HUES48 (cell line): ENCODE results near the gene NEURL3.
"Not testable (repeated sequence)": the region's sequence is repeated elsewhere in the genome, so short reads cannot be mapped to it uniquely, and the experiment has no call there.

Source experiments
- H3K27ac ChIP-seq: one replicate; pipeline ENCODE4 v1.7.0; 2013; ENCODE audit warnings: low read depth, low read length, inconsistent platforms
- H3K27me3 ChIP-seq: 2 replicates; pipeline ENCODE4 v1.6.1; 2013; ENCODE audit warnings: mild to moderate bottlenecking, low read length; ENCODE audit not compliant: control insufficient read depth, insufficient read depth
- H3K36me3 ChIP-seq: 2 replicates; pipeline ENCODE4 v1.6.1; 2013; ENCODE audit warnings: low read length; ENCODE audit not compliant: control insufficient read depth, insufficient read depth
- H3K4me1 ChIP-seq: 2 replicates; pipeline ENCODE4 v1.6.1; 2013; ENCODE audit warnings: mild to moderate bottlenecking, low read length; ENCODE audit not compliant: control insufficient read depth, insufficient read depth
- H3K4me3 ChIP-seq: 2 replicates; pipeline ENCODE4 v1.5.1; 2013; ENCODE audit warnings: mild to moderate bottlenecking, low read depth, low read length
- H3K9ac ChIP-seq: 2 replicates; pipeline ENCODE4 v1.6.1; 2013; ENCODE audit warnings: mild to moderate bottlenecking, low read depth, low read length, moderate library complexity
- H3K9me3 ChIP-seq: 2 replicates; pipeline ENCODE4 v1.6.1; 2013; ENCODE audit warnings: low read length; ENCODE audit not compliant: control insufficient read depth, insufficient read depth

NEURL3 gene

GRCh38 chr2:96470109-96470508 is 35.0 kb downstream of the NEURL3 start:
- Histone ChIP-seq H3K9me3 (no peaks in the 10 kb centered on the region), H3K27me3 (no peaks in the 10 kb centered on the region), H3K9ac (no peak overlapping the region), H3K36me3 (no peaks in the 10 kb centered on the region), H3K27ac (no peak overlapping the region), H3K4me1 (no peaks in the 10 kb centered on the region), H3K4me3 (no peak overlapping the region)

GRCh38 chr2:96468904-96469303 is 36.3 kb downstream of the NEURL3 start:
- Histone ChIP-seq H3K4me3 (no peak overlapping the region), H3K27ac (no peak overlapping the region), H3K9ac (no peak overlapping the region), H3K9me3 (no peaks in the 10 kb centered on the region), H3K36me3 (no peaks in the 10 kb centered on the region), H3K27me3 (no peaks in the 10 kb centered on the region), H3K4me1 (no peaks in the 10 kb centered on the region)

GRCh38 chr2:96464651-96465050 is 40.5 kb downstream of the NEURL3 start:
- Histone ChIP-seq H3K27me3 (no peaks in the 10 kb centered on the region), H3K9me3 (peaks cover under 1% of the 10 kb centered on the region; the same call in 1 of the 2 replicates), H3K36me3 (no peaks in the 10 kb centered on the region), H3K27ac (no peak overlapping the region), H3K4me1 (no peaks in the 10 kb centered on the region), H3K4me3 (no peak overlapping the region), H3K9ac (no peak overlapping the region)

GRCh38 chr2:96464061-96464460 is 41.1 kb downstream of the NEURL3 start:
- no peak overlapping the region for H3K27ac ChIP-seq
- H3K9me3 ChIP-seq, result peaks cover 4% of the 10 kb centered on the region; the same call in 1 of the 2 replicates
- no peaks in the 10 kb centered on the region for H3K4me1 ChIP-seq
- no peaks in the 10 kb centered on the region for H3K36me3 ChIP-seq
- H3K4me3 ChIP-seq, result no peak overlapping the region
- H3K27me3 ChIP-seq, result no peaks in the 10 kb centered on the region
- H3K9ac ChIP-seq, result no peak overlapping the region

- Histone ChIP-seq H3K27me3 (no peaks in the 10 kb centered on the region), H3K4me1 (no peaks in the 10 kb centered on the region), H3K27ac (no peak overlapping the region), H3K4me3 (no peak overlapping the region), H3K36me3 (no peaks in the 10 kb centered on the region), H3K9ac (no peak overlapping the region), H3K9me3 (peaks cover 4% of the 10 kb centered on the region; the same call in 1 of the 2 replicates)
These were observed 42.0 kb downstream of the NEURL3 start for GRCh38 chr2:96463119-96463518.

- H3K4me1 ChIP-seq, H3K36me3 ChIP-seq, H3K27me3 ChIP-seq, H3K4me3 ChIP-seq, H3K9me3 ChIP-seq, H3K27ac ChIP-seq, H3K9ac ChIP-seq: not testable (repeated sequence)
These were observed 43.5 kb downstream of the NEURL3 start for GRCh38 chr2:96461616-96462015.

- no peak overlapping the region for H3K9ac ChIP-seq
- no peak overlapping the region for H3K27ac ChIP-seq
- no peak overlapping the region for H3K4me3 ChIP-seq
- no peaks in the 10 kb centered on the region for H3K27me3 ChIP-seq
- H3K36me3 ChIP-seq, result no peaks in the 10 kb centered on the region
- H3K9me3 ChIP-seq, result no peaks in the 10 kb centered on the region
- H3K4me1 ChIP-seq, result no peaks in the 10 kb centered on the region
These were observed 53.1 kb downstream of the NEURL3 start for GRCh38 chr2:96452053-96452452.

- H3K9ac ChIP-seq, result no peak overlapping the region
- H3K27me3 ChIP-seq, result no peaks in the 10 kb centered on the region
- H3K4me1 ChIP-seq, result no peaks in the 10 kb centered on the region
- no peak overlapping the region for H3K4me3 ChIP-seq
- H3K27ac ChIP-seq, result no peak overlapping the region
- no peaks in the 10 kb centered on the region for H3K9me3 ChIP-seq
- H3K36me3 ChIP-seq, result no peaks in the 10 kb centered on the region
These were observed 55.5 kb downstream of the NEURL3 start for GRCh38 chr2:96449637-96450036.

GRCh38 chr2:96449174-96449573 is 56.0 kb downstream of the NEURL3 start:
- H3K27me3 ChIP-seq, result no peaks in the 10 kb centered on the region
- no peak overlapping the region for H3K4me3 ChIP-seq
- no peaks in the 10 kb centered on the region for H3K36me3 ChIP-seq
- no peaks in the 10 kb centered on the region for H3K9me3 ChIP-seq
- H3K9ac ChIP-seq, result no peak overlapping the region
- H3K27ac ChIP-seq, result no peak overlapping the region
- no peaks in the 10 kb centered on the region for H3K4me1 ChIP-seq

- H3K27me3 ChIP-seq, result no peaks in the 10 kb centered on the region
- no peaks in the 10 kb centered on the region for H3K36me3 ChIP-seq
- H3K9ac ChIP-seq, result no peak overlapping the region
- H3K27ac ChIP-seq, result no peak overlapping the region
- no peaks in the 10 kb centered on the region for H3K9me3 ChIP-seq
- no peaks in the 10 kb centered on the region for H3K4me1 ChIP-seq
- H3K4me3 ChIP-seq, result no peak overlapping the region
These were observed 57.4 kb downstream of the NEURL3 start for GRCh38 chr2:96447726-96448125.
